Coronary artery (tissue), 2 donors: ENCODE results near the gene OR52A1.

Experiments used
- DNase-seq: peaks from one replicate; pipeline ENCODE4 v3.0.0-alpha.2; 2017; ENCODE audit warnings: low spot score
- H3K27ac ChIP-seq, 2 donors: fragments of 200-600 bp; sonication (generic); one replicate each; pipeline ENCODE4 v1.5.1; 2016 to 2019
- H3K4me3 ChIP-seq: fragments of 200-600 bp; sonication (generic); 2 replicates; pipeline ENCODE4 v1.5.1; 2016; ENCODE audit warnings: mild to moderate bottlenecking, moderate library complexity
- CTCF ChIP-seq: fragments of 200-600 bp; sonication (generic); IDR thresholded peaks from one replicate; pipeline ENCODE4 v1.5.1; 2019; ENCODE audit warnings: antibody characterized with exemption

OR52A1 gene

GRCh38 chr11:5115339-5115738 lies 39.2 kb downstream of the OR52A1 start:
- no peak for TF ChIP-seq CTCF
- no peak overlapping the region for H3K27ac ChIP-seq
- no peak overlapping the region for H3K4me3 ChIP-seq
- no peak for DNase-seq

GRCh38 chr11:5107285-5107684 lies 47.3 kb downstream of the OR52A1 start:
- Histone ChIP-seq H3K27ac (no peak overlapping the region), H3K4me3 (no peak overlapping the region)
- TF ChIP-seq CTCF = no peak
- no peak for DNase-seq

- DNase-seq = no peak
- Histone ChIP-seq H3K4me3 (no peak overlapping the region), H3K27ac (no peak overlapping the region)
- no peak for TF ChIP-seq CTCF
These were observed 51.5 kb downstream of the OR52A1 start for GRCh38 chr11:5103066-5103465.

- Histone ChIP-seq H3K4me3 (no peak overlapping the region), H3K27ac (no peak overlapping the region)
- TF ChIP-seq CTCF = no peak
- no peak for DNase-seq
These were observed 52.3 kb downstream of the OR52A1 start for GRCh38 chr11:5102246-5102645.

- H3K27ac ChIP-seq = no peak overlapping the region
- H3K4me3 ChIP-seq = no peak overlapping the region
- no peak for DNase-seq
- TF ChIP-seq CTCF = no peak
These were observed 58.5 kb downstream of the OR52A1 start for GRCh38 chr11:5096011-5096410.
